Transverse colon (tissue), 4 donors: ENCODE results near the gene MEI4. TPM values are rescaled to one million over a fixed set of nuclear protein-coding genes. Genes with fewer than 3 reads are reported as not detected.
"Not testable (repeated sequence)": the region's sequence is repeated elsewhere in the genome, so short reads cannot be mapped to it uniquely, and the experiment has no call there.

ENCODE experiments used
- DNase-seq: peaks from one replicate; pipeline ENCODE4 v3.0.0-alpha.2; 2019
- H3K27ac ChIP-seq, 4 donors: fragments of 200-600 bp; sonication (generic); 2 replicates each; pipeline ENCODE4 v1.5.1; 2016 to 2018; ENCODE audit warnings: inconsistent platforms in 4 of 4
- H3K27me3 ChIP-seq: fragments of 200-600 bp; sonication (generic); 2 replicates; pipeline ENCODE4 v1.5.1; 2017; ENCODE audit warnings: inconsistent platforms
- H3K36me3 ChIP-seq, 4 donors: fragments of 200-600 bp; sonication (generic); 2 replicates each; pipeline ENCODE4 v1.5.1; 2017 to 2019; ENCODE audit warnings: inconsistent platforms in 4 of 4
- H3K4me1 ChIP-seq, 4 donors: fragments of 200-600 bp; sonication (generic); 2 replicates each; pipeline ENCODE4 v1.5.1; 2017 to 2020; ENCODE audit warnings: inconsistent platforms in 4 of 4
- H3K4me3 ChIP-seq, 4 donors: fragments of 200-600 bp; sonication (generic); 1 replicate in 1 of 4; 2 replicates in 3 of 4; pipeline versions ENCODE4 v1.5.1 to v1.6.1; 2017 to 2019; ENCODE audit warnings: inconsistent platforms in 4 of 4
- H3K9me3 ChIP-seq, 2 donors: fragments of 200-600 bp; sonication (generic); 2 replicates each; pipeline ENCODE4 v1.5.1; 2017 to 2019; ENCODE audit warnings: inconsistent platforms in 2 of 2
- CTCF ChIP-seq, 5 experiments: fragments of 200-600 bp in 3 of 5; fragments of 450-650 bp in 2 of 5; sonication (generic) in 3 of 5; IDR thresholded peaks; 1 replicate in 2 of 5; 2 replicates in 3 of 5; pipeline ENCODE4 v1.5.1; 2016 to 2017; ENCODE audit warnings: antibody characterized with exemption in 5 of 5, inconsistent platforms in 3 of 5, mild to moderate bottlenecking in 2 of 5, moderate library complexity in 1 of 5
- EP300 ChIP-seq: sonication (generic); formaldehyde crosslinking; IDR thresholded peaks from one replicate; pipeline ENCODE4 v1.6.1; 2017; ENCODE audit warnings: antibody characterized with exemption, low read depth
- POLR2A ChIP-seq: fragments of 450-650 bp; IDR thresholded peaks from one replicate; pipeline ENCODE4 v1.6.1; 2016; ENCODE audit warnings: antibody characterized with exemption, mild to moderate bottlenecking, moderate library complexity
- POLR2AphosphoS5 ChIP-seq, 3 donors: sonication (generic); formaldehyde crosslinking; IDR thresholded peaks; one replicate each; pipeline ENCODE4 v1.6.1; 2016; ENCODE audit warnings: antibody characterized with exemption in 3 of 3
- WGBS, 2 donors: methylation state at CpG; one replicate each; pipeline ENCODE4 v1.1.5; 2018; ENCODE audit warnings: low coverage in 1 of 2; 5-methylcytosine and 5-hydroxymethylcytosine counted together
- in situ Hi-C, 4 donors: fragments of 200-750 bp; cut with MboI; loops; one replicate each; pipeline versions ENCODE4 v1.15.0 to v1.15.1; 2017; ENCODE audit warnings: low sequenced_read_pairs in 3 of 4, low pct_ligation_motif_present in 1 of 4, low pct_unique_long_range_greater_than_20kb in 1 of 4
- intact Hi-C: fragments of 100-400 bp; cut with DNase I; formaldehyde crosslinking; loops from one replicate; pipeline ENCODE4 v1.15.1; 2023; ENCODE audit warnings: low total_unique reads
- total RNA-seq, 4 donors: library from RNA; depleted of rRNA; stranded (reverse); fragments of >200 nt; gene quantifications; one replicate each; pipeline ENCODE4 v1.1.0, GENCODE V29; 2016

The MEI4 gene
- total RNA-seq, 4 donors from 2014 or later, result under 0.01 TPM; not detected in 3

- DNase-seq, result peak; percentile 8
- H3K9me3 ChIP-seq, result no peaks in the 10 kb centered on the region
- peak overlapping the region in 1 of 4 donors; percentile 25 for H3K4me3 ChIP-seq
- TF ChIP-seq POLR2A (no peak), POLR2AphosphoS5 (IDR thresholded peaks at IDR 0.05) (no peak), EP300 (no peak), CTCF (IDR thresholded peaks at IDR 0.05) (no peak)
- 32 to 51% methylated on average over 6 to 37 of the region's 37 CpGs for WGBS, 2 donors
- H3K36me3 ChIP-seq, result no peaks in the 10 kb centered on the region
- in situ Hi-C loops, result no loop called here
- no peaks in the 10 kb centered on the region for H3K4me1 ChIP-seq
- no peaks in the 10 kb centered on the region for H3K27me3 ChIP-seq
- no peak overlapping the region for H3K27ac ChIP-seq
- intact Hi-C loops, result no loop called here
Measured at GRCh38 chr6:77650098-77650663, 2.7 kb upstream of the MEI4 start.

DNA sequence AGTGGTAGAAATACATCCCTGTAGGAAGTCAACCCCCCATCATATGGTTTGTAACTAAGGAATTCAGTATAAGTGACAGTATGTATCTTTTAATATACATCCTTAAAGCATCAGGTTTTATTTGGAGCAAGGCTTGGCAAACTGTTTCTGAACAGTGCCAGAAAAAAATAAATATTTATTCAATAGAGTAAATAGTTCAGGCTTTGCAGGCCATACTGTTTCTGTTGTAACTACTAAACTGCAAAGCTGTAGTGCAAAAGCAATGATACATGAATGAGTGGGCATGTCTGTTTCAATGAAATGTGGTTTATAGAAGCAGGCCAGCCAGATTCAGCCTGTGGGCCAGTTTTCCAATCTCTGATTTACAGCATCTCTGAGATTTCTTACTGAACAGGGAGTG lies 977 bp downstream of the MEI4 start:
- Histone ChIP-seq H3K9me3 (no peaks in the 10 kb centered on the region), H3K27ac (no peak overlapping the region), H3K27me3 (no peaks in the 10 kb centered on the region), H3K36me3 (no peaks in the 10 kb centered on the region), H3K4me3 (no peak overlapping the region), H3K4me1 (no peaks in the 10 kb centered on the region)
- intact Hi-C loops, result no loop called here
- in situ Hi-C loops, result no loop called here
- DNase-seq, result no peak
- TF ChIP-seq POLR2A (no peak), EP300 (no peak), POLR2AphosphoS5 (IDR thresholded peaks at IDR 0.05) (no peak), CTCF (IDR thresholded peaks at IDR 0.05) (no peak)

DNA sequence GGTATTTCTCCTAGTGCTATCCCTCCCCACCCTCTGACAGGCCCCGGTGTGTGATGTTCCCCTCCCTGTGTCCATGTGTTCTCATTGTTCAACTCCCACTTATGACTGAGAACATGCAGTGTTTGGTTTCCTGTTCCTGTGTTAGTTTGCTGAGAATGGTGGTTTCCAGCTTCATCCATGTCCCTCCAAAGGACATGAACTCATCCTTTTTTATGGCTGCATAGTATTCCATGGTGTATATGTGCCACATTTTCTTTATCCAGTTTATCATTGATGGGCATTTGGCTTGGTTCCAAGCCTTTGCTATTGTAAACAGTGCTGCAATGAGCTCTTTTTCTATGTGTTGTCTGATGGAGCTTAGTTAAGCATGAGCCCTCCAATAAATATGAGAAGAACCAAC lies 2.2 kb downstream of the MEI4 start:
- intact Hi-C loops, result not testable (repeated sequence)

GRCh38 chr6:77656999-77657764 lies 4.3 kb downstream of the MEI4 start:
- DNase-seq, result no peak
- Histone ChIP-seq H3K9me3 (no peaks in the 10 kb centered on the region), H3K36me3 (no peaks in the 10 kb centered on the region), H3K27me3 (no peaks in the 10 kb centered on the region), H3K27ac (no peak overlapping the region), H3K4me3 (no peak overlapping the region), H3K4me1 (no peaks in the 10 kb centered on the region)
- intact Hi-C loops (no loop called here), in situ Hi-C loops (no loop called here)
- TF ChIP-seq POLR2A, result no peak
- no peak for TF ChIP-seq CTCF (IDR thresholded peaks at IDR 0.05)
- 56 to 67% methylated on average over 1 of the region's 1 CpG for WGBS, 2 donors

More for the DNA sequence above, 2.2 kb downstream of the MEI4 start:
- 100% methylated on average over 1 of the region's 1 CpG; no CpG with 5 or more reads in 1 of the 2 donors for WGBS, 2 donors
- H3K27me3 ChIP-seq, H3K36me3 ChIP-seq, H3K9me3 ChIP-seq, H3K4me1 ChIP-seq, H3K4me3 ChIP-seq, H3K27ac ChIP-seq, in situ Hi-C loops, DNase-seq: not testable (repeated sequence)

- H3K27me3 ChIP-seq, result no peaks in the 10 kb centered on the region
- no peak for TF ChIP-seq POLR2AphosphoS5 (IDR thresholded peaks at IDR 0.05)
- no peak for TF ChIP-seq CTCF (IDR thresholded peaks at IDR 0.05)
- TF ChIP-seq POLR2A, result no peak
- no peak for TF ChIP-seq EP300
- WGBS, 2 donors, result 81 to 89% methylated on average over 4 of the region's 4 CpGs
- H3K4me3 ChIP-seq, result no peak overlapping the region
- H3K9me3 ChIP-seq, result no peaks in the 10 kb centered on the region
- no peak overlapping the region for H3K27ac ChIP-seq
- no peaks in the 10 kb centered on the region for H3K4me1 ChIP-seq
- intact Hi-C loops, result no loop called here
- in situ Hi-C loops, result no loop called here
- no peak for DNase-seq
- H3K36me3 ChIP-seq, result no peaks in the 10 kb centered on the region
Measured at GRCh38 chr6:77666340-77666739, 13.5 kb downstream of the MEI4 start.
